ENCODE data around the gene GDPD4. TPM values are rescaled to one million over a fixed set of nuclear protein-coding genes. Genes with fewer than 3 reads are reported as not detected.
A peak's percentile ranks its signal among the peaks of the same experiment; 100 is the strongest.

The GDPD4 gene
- total RNA-seq, 3 donors from 2014 or later: 0.43 TPM; not detected in 2

DNA sequence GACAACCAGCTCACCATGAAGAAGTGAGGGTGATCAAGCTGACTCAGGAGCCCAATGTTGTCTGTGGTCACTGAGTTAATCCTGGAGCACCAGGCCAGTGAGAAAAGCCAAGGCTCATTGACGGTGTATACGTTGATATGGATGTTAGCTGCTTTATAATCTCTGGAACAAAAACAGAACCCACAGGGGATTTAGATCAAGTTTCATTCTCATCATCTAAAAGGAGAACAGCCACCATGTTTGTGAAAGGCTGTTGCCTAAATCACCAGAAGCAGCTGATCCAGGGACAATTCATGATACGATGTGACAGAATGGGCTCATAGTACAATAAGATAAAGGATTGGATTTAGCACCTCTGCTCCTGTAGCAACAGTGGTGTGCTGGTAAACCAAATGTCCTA is 68.5 kb downstream of the GDPD4 start:
- DNase-seq: no peak
- Histone ChIP-seq H3K9me3 (no peaks in the 10 kb centered on the region), H3K36me3 (ENCODE audit: low read depth) (no peaks in the 10 kb centered on the region), H3K4me3 (no peak overlapping the region), H3K4me1 (ENCODE audit: low read depth) (no peaks in the 10 kb centered on the region)
- intact Hi-C loops (cut with DNase I, micrococcal nuclease): no loop called here
- ATAC-seq: no peak
- TF ChIP-seq, protein P1, sequence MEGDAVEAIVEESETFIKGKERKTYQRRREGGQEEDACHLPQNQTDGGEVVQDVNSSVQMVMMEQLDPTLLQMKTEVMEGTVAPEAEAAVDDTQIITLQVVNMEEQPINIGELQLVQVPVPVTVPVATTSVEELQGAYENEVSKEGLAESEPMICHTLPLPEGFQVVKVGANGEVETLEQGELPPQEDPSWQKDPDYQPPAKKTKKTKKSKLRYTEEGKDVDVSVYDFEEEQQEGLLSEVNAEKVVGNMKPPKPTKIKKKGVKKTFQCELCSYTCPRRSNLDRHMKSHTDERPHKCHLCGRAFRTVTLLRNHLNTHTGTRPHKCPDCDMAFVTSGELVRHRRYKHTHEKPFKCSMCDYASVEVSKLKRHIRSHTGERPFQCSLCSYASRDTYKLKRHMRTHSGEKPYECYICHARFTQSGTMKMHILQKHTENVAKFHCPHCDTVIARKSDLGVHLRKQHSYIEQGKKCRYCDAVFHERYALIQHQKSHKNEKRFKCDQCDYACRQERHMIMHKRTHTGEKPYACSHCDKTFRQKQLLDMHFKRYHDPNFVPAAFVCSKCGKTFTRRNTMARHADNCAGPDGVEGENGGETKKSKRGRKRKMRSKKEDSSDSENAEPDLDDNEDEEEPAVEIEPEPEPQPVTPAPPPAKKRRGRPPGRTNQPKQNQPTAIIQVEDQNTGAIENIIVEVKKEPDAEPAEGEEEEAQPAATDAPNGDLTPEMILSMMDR (IDR thresholded peaks at IDR 0.05): no peak

DNA sequence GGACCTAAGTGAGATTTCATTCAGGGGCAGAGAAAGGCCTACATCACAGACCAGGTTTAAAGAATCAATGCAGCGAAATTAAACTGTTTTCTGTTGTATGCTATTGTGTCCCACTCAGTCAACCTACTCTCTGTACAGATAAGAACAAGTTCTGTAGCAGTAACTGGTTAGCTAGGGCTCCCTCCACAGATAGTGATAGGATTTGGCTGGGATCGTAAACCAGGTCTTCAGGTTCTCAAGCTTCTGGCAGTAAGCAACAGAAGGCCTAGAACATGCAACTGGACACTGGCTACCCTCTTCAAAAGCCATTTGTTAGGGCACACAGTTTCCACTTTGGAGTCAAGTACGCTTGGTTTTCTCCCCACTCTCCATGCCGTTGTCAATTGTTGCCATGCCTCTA is 69.2 kb downstream of the GDPD4 start:
- H3K9me3 ChIP-seq: no peaks in the 10 kb centered on the region
- no peak for DNase-seq
- no peaks in the 10 kb centered on the region for H3K4me1 ChIP-seq (ENCODE audit: low read depth)
- no peaks in the 10 kb centered on the region for H3K36me3 ChIP-seq (ENCODE audit: low read depth)
- no peak for ATAC-seq
- intact Hi-C loops (cut with DNase I, micrococcal nuclease): no loop called here
- TF ChIP-seq, protein P1 (IDR thresholded peaks at IDR 0.05): no peak
- H3K4me3 ChIP-seq: no peak overlapping the region

DNA sequence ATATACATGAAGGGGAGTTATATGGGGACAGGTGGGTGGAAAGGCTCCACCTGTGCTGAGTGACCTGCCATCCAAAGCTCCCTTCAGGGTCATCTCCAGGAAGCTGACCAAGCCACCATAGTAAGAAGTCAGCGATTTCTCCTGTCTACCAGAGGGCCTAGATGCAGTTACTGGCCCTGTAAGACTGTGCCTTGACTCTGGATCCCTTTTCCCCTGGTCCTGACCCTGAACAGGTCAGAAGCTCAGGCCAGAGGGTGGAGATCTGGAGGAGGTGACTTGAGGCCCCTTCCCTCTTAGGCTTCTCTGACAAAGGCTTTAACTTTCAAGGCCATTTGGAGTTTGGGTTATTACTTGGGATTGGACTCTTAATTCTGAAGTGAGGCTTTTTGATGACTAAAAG is 69.7 kb downstream of the GDPD4 start:
- H3K4me1 ChIP-seq (ENCODE audit: low read depth): no peaks in the 10 kb centered on the region
- TF ChIP-seq, protein P1 (IDR thresholded peaks at IDR 0.05): no peak
- no peak overlapping the region for H3K4me3 ChIP-seq
- intact Hi-C loops (cut with DNase I, micrococcal nuclease): no loop called here
- DNase-seq (no peak), ATAC-seq (no peak)
- no peaks in the 10 kb centered on the region for H3K36me3 ChIP-seq (ENCODE audit: low read depth)
- H3K9me3 ChIP-seq: no peaks in the 10 kb centered on the region

DNA sequence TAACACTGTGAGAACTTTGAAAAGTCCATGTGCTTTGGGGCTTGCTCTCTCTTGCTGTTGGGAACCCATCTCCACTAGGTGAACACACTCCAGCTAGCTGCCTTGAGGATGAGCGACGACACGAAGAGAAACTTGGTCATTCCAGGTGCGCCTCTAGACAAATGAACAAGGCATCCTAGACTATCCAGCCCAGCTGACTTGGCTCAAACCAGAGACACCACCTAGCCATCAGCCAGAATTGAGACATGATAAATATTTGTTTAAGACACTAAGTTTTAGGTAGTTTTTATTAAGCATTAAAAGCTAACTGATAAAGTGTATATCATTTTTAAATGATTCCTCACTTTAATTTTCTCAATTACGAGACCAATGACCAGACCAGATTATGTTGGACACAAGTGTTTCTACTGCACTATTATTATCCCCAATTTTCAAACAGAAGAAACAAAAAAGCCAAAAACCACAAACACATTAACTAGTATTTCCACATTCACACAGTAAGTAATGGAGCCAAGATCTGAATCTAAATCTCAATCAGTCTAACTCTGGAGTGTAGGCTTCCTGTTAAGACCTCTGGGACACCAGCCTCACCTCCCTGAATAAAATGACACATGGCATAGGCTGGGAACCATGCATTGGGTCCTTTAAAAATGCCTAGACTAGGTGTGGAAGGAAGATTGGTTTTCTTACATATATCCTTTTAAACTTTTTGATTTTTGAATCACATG is 70.4 kb downstream of the GDPD4 start:
- no peaks in the 10 kb centered on the region for H3K4me1 ChIP-seq (ENCODE audit: low read depth)
- no peaks in the 10 kb centered on the region for H3K36me3 ChIP-seq (ENCODE audit: low read depth)
- no peak overlapping the region for H3K4me3 ChIP-seq
- ATAC-seq (no peak), DNase-seq (no peak)
- TF ChIP-seq, protein P1 (IDR thresholded peaks at IDR 0.05): no peak
- peaks cover 2% of the 10 kb centered on the region for H3K9me3 ChIP-seq
- intact Hi-C loops (cut with DNase I, micrococcal nuclease): no loop called here

DNA sequence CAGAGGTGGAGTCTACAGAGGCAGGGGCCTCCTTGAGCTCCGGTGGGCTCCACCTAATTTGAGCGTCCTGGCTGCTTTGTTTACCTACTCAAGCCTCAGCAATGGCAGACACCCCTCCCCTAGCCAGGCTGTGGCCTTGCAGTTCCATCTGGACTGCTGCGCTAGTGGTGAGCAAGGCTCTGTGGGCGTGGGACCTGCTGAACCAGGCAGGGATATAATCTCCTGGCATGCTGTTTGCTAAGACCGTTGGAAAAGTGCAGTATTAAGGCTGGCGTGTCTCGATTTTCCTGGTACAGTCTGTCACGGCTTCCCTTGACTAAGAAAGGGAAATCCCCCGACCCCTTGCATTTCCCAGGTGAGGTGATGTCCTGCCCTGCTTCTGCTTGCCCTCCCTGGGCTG is 77.7 kb downstream of the GDPD4 start:
- intact Hi-C loops (cut with DNase I, micrococcal nuclease): no loop called here
- peak; percentile 96 for ATAC-seq
- Histone ChIP-seq H3K4me1 (ENCODE audit: low read depth) (no peaks in the 10 kb centered on the region), H3K4me3 (no peak overlapping the region), H3K9me3 (peaks cover 3% of the 10 kb centered on the region), H3K36me3 (ENCODE audit: low read depth) (no peaks in the 10 kb centered on the region)
- DNase-seq: peak in 2 of 3 donors; percentile 36 to 59
- TF ChIP-seq, protein P1 (IDR thresholded peaks at IDR 0.05): no peak

Data from mucosa of descending colon (tissue), 3 donors.